Purkinje cell (primary cell): ENCODE results near the gene CORO2A. TPM values are rescaled to one million over a fixed set of nuclear protein-coding genes. Genes with fewer than 3 reads are reported as not detected.

Source experiments
- polyA plus RNA-seq: library from polyadenylated mRNA; unstranded; fragments of >200 nt; fragmentation: Nextera tagmentation; gene quantifications from 2 replicates; pipeline ENCODE4 v1.2.1, GENCODE V29; 2014

CORO2A gene, protein sequence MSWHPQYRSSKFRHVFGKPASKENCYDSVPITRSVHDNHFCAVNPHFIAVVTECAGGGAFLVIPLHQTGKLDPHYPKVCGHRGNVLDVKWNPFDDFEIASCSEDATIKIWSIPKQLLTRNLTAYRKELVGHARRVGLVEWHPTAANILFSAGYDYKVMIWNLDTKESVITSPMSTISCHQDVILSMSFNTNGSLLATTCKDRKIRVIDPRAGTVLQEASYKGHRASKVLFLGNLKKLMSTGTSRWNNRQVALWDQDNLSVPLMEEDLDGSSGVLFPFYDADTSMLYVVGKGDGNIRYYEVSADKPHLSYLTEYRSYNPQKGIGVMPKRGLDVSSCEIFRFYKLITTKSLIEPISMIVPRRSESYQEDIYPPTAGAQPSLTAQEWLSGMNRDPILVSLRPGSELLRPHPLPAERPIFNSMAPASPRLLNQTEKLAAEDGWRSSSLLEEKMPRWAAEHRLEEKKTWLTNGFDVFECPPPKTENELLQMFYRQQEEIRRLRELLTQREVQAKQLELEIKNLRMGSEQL
- 0.55 TPM in 1 of 2 replicates, not detected in the other for polyA plus RNA-seq

DNA sequence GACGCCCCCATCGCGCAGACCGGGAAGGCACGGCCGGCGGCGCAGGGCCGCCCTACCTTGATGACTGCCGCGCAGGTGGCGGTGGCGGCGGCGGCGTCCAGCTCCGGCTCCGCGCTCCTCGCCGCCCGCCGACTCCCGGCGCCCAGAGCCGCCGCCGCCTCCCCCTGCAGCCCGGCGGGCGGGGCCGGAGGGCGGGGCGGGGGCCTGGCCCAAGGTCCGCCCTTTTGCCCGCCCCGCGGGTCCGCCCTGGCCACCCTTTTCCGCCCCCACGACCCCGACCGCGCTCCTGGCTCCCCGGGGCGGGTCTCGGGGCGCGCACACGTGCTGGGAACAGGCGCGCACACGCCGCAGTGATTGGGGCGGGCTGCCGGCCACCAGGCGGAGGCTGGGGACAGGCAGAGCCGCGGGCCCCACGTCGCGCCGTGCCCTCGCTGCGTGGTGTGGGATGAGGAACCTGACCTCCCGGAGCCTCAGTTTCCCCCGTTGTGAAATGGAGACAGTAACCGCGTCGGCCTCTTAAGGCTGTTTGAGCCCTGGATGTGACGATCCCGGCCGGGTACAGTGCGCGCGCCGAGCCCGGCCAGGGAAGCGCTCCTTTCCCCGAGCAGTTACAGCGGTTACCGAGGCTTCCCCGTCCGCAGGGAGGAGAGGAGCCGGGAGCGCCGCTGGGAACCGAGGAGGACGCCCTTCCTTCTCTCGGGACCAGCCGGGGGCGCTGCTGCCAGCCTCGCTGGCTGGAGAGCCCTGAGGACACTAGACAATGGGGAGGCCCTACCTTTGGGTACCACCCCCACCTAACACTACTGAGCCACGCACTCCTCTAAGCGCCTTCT is at the start of gene CORO2A:
CORO2A (minus strand) TSS at position 135 of the 833 bp plus-strand sequence. CDS start 34,977 bp downstream, outside the sequence.

DNA sequence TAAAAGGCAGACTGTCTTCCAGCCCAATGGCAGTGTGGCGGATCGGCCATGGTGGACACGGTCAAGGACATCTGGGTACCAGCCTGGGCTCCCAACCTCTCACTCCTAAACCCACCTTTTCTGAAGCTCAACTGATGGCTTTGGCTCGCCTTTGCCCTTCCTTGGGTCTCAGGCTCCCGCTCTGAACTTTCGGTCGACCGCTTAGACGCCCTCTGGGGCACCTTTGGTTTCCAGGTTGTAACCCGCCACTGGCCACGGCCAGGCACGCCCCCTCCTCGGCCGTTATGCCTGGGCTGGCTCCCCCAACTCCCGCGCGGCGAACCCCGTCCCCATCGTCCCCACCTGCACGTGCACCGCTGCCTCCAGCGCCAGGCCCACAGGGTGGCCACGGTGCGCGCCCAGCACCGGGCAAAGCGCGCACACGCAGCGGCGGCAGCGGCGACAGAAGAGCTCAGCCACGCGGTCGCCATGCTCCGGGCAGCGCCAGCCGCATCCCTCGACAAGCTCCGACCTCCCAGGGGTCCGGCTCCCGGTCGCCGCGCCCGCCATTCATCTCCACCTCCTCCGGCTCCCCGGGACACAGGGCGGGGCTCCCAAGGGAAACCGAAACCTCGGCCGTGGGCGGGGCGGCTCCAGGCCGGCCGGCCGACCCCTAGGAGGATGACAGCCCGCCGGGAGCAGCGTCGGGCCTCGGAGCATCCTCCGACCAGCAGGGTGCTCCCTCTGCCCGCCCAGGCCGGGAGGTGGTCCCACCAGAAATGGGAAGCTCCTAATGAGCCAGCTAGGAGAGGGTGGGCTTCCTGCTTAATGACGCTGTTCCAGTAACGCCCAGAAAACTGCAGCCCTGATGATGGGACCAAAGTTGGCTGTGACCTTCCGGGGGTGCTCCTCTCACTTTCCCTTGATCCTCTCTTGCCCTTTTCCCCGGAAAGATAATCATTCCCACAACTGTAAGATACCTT is 73.5 kb downstream of the CORO2A start, which contains the start of gene TRIM14:
TRIM14 (minus strand) TSS at position 583 of the 962 bp plus-strand sequence; CDS start at position 549, 34 bp downstream.

Other genes starting within 250 kb of the CORO2A start
- 13.6 and 20.2 TPM in 2 replicates for gene ANP32B, start 209.3 kb downstream of the CORO2A start, polyA plus RNA-seq
- gene NANS, start 135.9 kb downstream of the CORO2A start, polyA plus RNA-seq, result 24.8 and 26.4 TPM in 2 replicates
- gene TRIM14, start 73.4 kb downstream of the CORO2A start, polyA plus RNA-seq, result 0.29 and 0.32 TPM in 2 replicates
- 0.23 TPM in 1 of 2 replicates, not detected in the other for gene TBC1D2, start 63.0 kb upstream of the CORO2A start, polyA plus RNA-seq